Measurements from ENCODE around the gene TMCC2. TPM values are rescaled to one million over a fixed set of nuclear protein-coding genes. Genes with fewer than 3 reads are reported as not detected.
"Not testable (repeated sequence)": the region's sequence is repeated elsewhere in the genome, so short reads cannot be mapped to it uniquely, and the experiment has no call there.

The TMCC2 gene
- 0.98 and 1.0 TPM in 2 replicates for total RNA-seq

GRCh38 chr1:205227584-205228013, at the start of gene TMCC2:
Gene TMCC2 (plus strand): TSS chr1:205227946. CDS start chr1:205228565, 619 bp downstream.
- intact Hi-C loops (cut with micrococcal nuclease), result loop anchor here (1.0 to 5.0 kb wide), 2 partner anchors 16 to 105 kb away; partner anchors contain the start of genes DSTYK and RBBP5

- intact Hi-C loops (cut with micrococcal nuclease), result no loop called here
Measured at GRCh38 chr1:205179842-205180241, 47.9 kb upstream of the TMCC2 start.

GRCh38 chr1:205180331-205180730, 47.4 kb upstream of the TMCC2 start:
- intact Hi-C loops (cut with micrococcal nuclease), result not testable (repeated sequence)

GRCh38 chr1:205182930-205183329, 44.8 kb upstream of the TMCC2 start:
- intact Hi-C loops (cut with micrococcal nuclease), result no loop called here

GRCh38 chr1:205183676-205184335, 43.9 kb upstream of the TMCC2 start:
- intact Hi-C loops (cut with micrococcal nuclease), result no loop called here

- intact Hi-C loops (cut with micrococcal nuclease), result no loop called here
Measured at GRCh38 chr1:205186191-205186590, 41.6 kb upstream of the TMCC2 start.

GRCh38 chr1:205187420-205187819, 40.3 kb upstream of the TMCC2 start:
- intact Hi-C loops (cut with micrococcal nuclease), result no loop called here

GRCh38 chr1:205188098-205188497, 39.6 kb upstream of the TMCC2 start:
- intact Hi-C loops (cut with micrococcal nuclease), result no loop called here

GRCh38 chr1:205188596-205188995, 39.1 kb upstream of the TMCC2 start:
- intact Hi-C loops (cut with micrococcal nuclease), result no loop called here

- intact Hi-C loops (cut with micrococcal nuclease), result no loop called here
Measured at GRCh38 chr1:205189131-205189530, 38.6 kb upstream of the TMCC2 start.

- intact Hi-C loops (cut with micrococcal nuclease), result no loop called here
Measured at GRCh38 chr1:205190845-205191577, 36.7 kb upstream of the TMCC2 start.

- intact Hi-C loops (cut with micrococcal nuclease), result no loop called here
Measured at GRCh38 chr1:205191622-205192021, 36.1 kb upstream of the TMCC2 start.

GRCh38 chr1:205192287-205192686, 35.5 kb upstream of the TMCC2 start:
- intact Hi-C loops (cut with micrococcal nuclease), result no loop called here

GRCh38 chr1:205199090-205199930, 28.4 kb upstream of the TMCC2 start:
- intact Hi-C loops (cut with micrococcal nuclease), result no loop called here

- intact Hi-C loops (cut with micrococcal nuclease), result no loop called here
Measured at GRCh38 chr1:205199931-205200299, 27.8 kb upstream of the TMCC2 start.

GRCh38 chr1:205204552-205204951, 23.2 kb upstream of the TMCC2 start:
- intact Hi-C loops (cut with micrococcal nuclease), result no loop called here

- intact Hi-C loops (cut with micrococcal nuclease), result no loop called here
Measured at GRCh38 chr1:205205055-205205454, 22.7 kb upstream of the TMCC2 start.

- intact Hi-C loops (cut with micrococcal nuclease), result no loop called here
Measured at GRCh38 chr1:205208811-205209210, 18.9 kb upstream of the TMCC2 start.

- intact Hi-C loops (cut with micrococcal nuclease), result loop anchor here (1.0 to 5.0 kb wide), 5 partner anchors 17 to 564 kb away; partner anchors contain the start of genes RAB29 and TMCC2
Measured at GRCh38 chr1:205210756-205211168, 17.0 kb upstream of the TMCC2 start.

- intact Hi-C loops (cut with micrococcal nuclease), result loop anchor here (1.0 to 5.0 kb wide), 5 partner anchors 16 to 563 kb away; partner anchors contain the start of genes RAB29 and TMCC2
Measured at GRCh38 chr1:205211169-205211838, 16.4 kb upstream of the TMCC2 start, which contains the start of gene DSTYK. Gene DSTYK (minus strand): TSS chr1:205211702. CDS start chr1:205211535, 167 bp downstream.

Measured in T-helper 2 cell treated with Interferon-gamma antibody and Interleukin-4, amounts not matched to agents 100 ng/mL and 5 ng/mL, for 36 hours (primary cell).